Endothelial cell of umbilical vein (primary cell): ENCODE measurements around the gene HOMER1. TPM values are rescaled to one million over a fixed set of nuclear protein-coding genes. Genes with fewer than 3 reads are reported as not detected.

Experiments
- BruUV-seq: library from RNA; stranded (reverse); fragments of 400-500 nt; replicated peaks from 2 replicates; lab custom pipeline; 2021; lab: Mats Ljungman, UMichigan
- CTCF ChIA-PET: fragments of 300-600, 350-600 bp; sonication (Branson Sonifier 250); formaldehyde crosslinking; loops from one replicate; lab custom pipeline; 2021; ENCODE audit warnings: antibody characterized with exemption, inconsistent platforms; lab: Charles Lee
- POLR2A ChIA-PET: fragments of 300-600, 350-600 bp; sonication (Branson Sonifier 250); formaldehyde crosslinking; loops from one replicate; lab custom pipeline; 2021; ENCODE audit warnings: antibody characterized with exemption, inconsistent platforms; lab: Charles Lee
- DNase-seq: peaks from one replicate; pipeline ENCODE4 v3.0.0-alpha.2; 2011; ENCODE audit warnings: low read depth, low spot score
- FAIRE-seq: peaks from 2 replicates; lab custom pipeline; 2011; peaks lifted over from hg19 to GRCh38; lab: Jason Lieb, UNC
- H2AFZ ChIP-seq: 2 replicates; pipeline ENCODE4 v1.6.0; 2012; ENCODE audit warnings: low read depth, low read length, control low read depth, inconsistent platforms
- H3K27ac ChIP-seq: 2 replicates; pipeline ENCODE4 v1.5.1; 2011; ENCODE audit warnings: low read depth, mild to moderate bottlenecking, control low read depth, low read length, moderate library complexity; ENCODE audit not compliant: insufficient read depth
- H3K27me3 ChIP-seq, 2 experiments: 2 replicates each; pipeline versions ENCODE4 v1.6.0 to v1.6.1; 2011; ENCODE audit warnings: low read length in 2 of 2, mixed read lengths in 1 of 2; ENCODE audit not compliant: control insufficient read depth in 2 of 2, insufficient read depth in 2 of 2
- H3K36me3 ChIP-seq, 2 experiments: 2 replicates in 1 of 2; 3 replicates in 1 of 2; pipeline ENCODE4 v1.5.1; 2011; ENCODE audit warnings: low read length in 2 of 2, mild to moderate bottlenecking in 1 of 2, moderate library complexity in 1 of 2; ENCODE audit not compliant: control insufficient read depth in 2 of 2, insufficient read depth in 2 of 2; ENCODE audit errors: extremely low read depth in 1 of 2
- H3K4me1 ChIP-seq: 3 replicates; pipeline ENCODE4 v1.5.1; 2011; ENCODE audit warnings: mild to moderate bottlenecking, low read length; ENCODE audit not compliant: control insufficient read depth, insufficient read depth; ENCODE audit errors: extremely low read depth
- H3K4me2 ChIP-seq: 2 replicates; pipeline ENCODE4 v1.6.1; 2011; ENCODE audit warnings: low read length, control low read depth, mixed read lengths; ENCODE audit not compliant: insufficient read depth
- H3K4me3 ChIP-seq, 3 experiments: fragments of 200-600 bp in 1 of 3; sonication (generic), shearing (Covaris generic) in 1 of 3; replicated peaks in 1 of 3; 2 replicates each; pipeline ENCODE4 v1.5.1; 2011 to 2016; ENCODE audit warnings: control low read depth in 3 of 3, low read length in 3 of 3, mild to moderate bottlenecking in 2 of 3, inconsistent platforms in 1 of 3, low read depth in 1 of 3, moderate library complexity in 1 of 3; ENCODE audit not compliant: insufficient read depth in 1 of 3
- H3K79me2 ChIP-seq: 2 replicates; pipeline ENCODE4 v1.6.0; 2012; ENCODE audit warnings: low read length, inconsistent platforms; ENCODE audit not compliant: control insufficient read depth, insufficient read depth
- H3K9ac ChIP-seq: replicated peaks from 2 replicates; pipeline ENCODE3; 2011; ENCODE audit warnings: low read length, control low read depth; ENCODE audit not compliant: insufficient read depth; ENCODE audit errors: extremely low read depth
- H3K9me1 ChIP-seq: replicated peaks from 3 replicates; pipeline ENCODE4 v1.6.0; 2011; ENCODE audit warnings: mild to moderate bottlenecking, low read length; ENCODE audit not compliant: control insufficient read depth, insufficient read depth; ENCODE audit errors: extremely low read depth
- H3K9me3 ChIP-seq: replicated peaks from 2 replicates; pipeline ENCODE4 v1.5.1; 2012; ENCODE audit warnings: low read length, inconsistent platforms; ENCODE audit not compliant: control insufficient read depth, insufficient read depth
- H4K20me1 ChIP-seq: replicated peaks from 2 replicates; pipeline ENCODE3; 2011; ENCODE audit warnings: mild to moderate bottlenecking, low read length; ENCODE audit not compliant: control insufficient read depth, insufficient read depth; ENCODE audit errors: extremely low read depth
- JUN ChIP-seq: IDR thresholded peaks from 2 replicates; pipeline ENCODE4 v1.6.1; 2011; ENCODE audit warnings: borderline replicate concordance, low read depth; ENCODE audit not compliant: insufficient read length, insufficient read depth
- MAX ChIP-seq: IDR thresholded peaks from 2 replicates; pipeline ENCODE4 v1.6.1; 2011; ENCODE audit not compliant: insufficient read depth, insufficient read length
- MYC ChIP-seq: IDR thresholded peaks from one replicate; pipeline ENCODE4 v1.6.1; 2011; ENCODE audit warnings: mild to moderate bottlenecking, low read depth, low read length
- POLR2AphosphoS5 ChIP-seq: IDR thresholded peaks from 2 replicates; pipeline ENCODE4 v1.6.1; 2012; ENCODE audit warnings: low read depth, mild to moderate bottlenecking, control low read depth, low read length, moderate library complexity; ENCODE audit not compliant: insufficient read depth
- dilution Hi-C: fragments of 300-500 bp; cut with MboI; formaldehyde crosslinking; loops from one replicate; pipeline ENCODE4 v1.15.0; 2019; ENCODE audit warnings: low sequenced_read_pairs; ENCODE audit not compliant: extremely low pct_ligation_motif_present
- intact Hi-C: fragments of 100-400 bp; cut with micrococcal nuclease; formaldehyde crosslinking; loops from one replicate; pipeline ENCODE4 v1.10.0; 2022
- polyA plus RNA-seq, 4 experiments: library from polyadenylated mRNA; depleted of rRNA in 3 of 4; stranded (reverse) in 3 of 4; unstranded in 1 of 4; fragments of >200 nt; gene quantifications; 2 replicates each; pipeline versions ENCODE4 v1.2.1 to v1.2.3, GENCODE V29; 2011 to 2012; ENCODE audit warnings: missing spikeins in 1 of 4
- total RNA-seq: library from RNA; stranded (reverse); gene quantifications from 2 replicates; pipeline ENCODE4 v1.2.3, GENCODE V29; 2021

Gene HOMER1
- total and polyA plus RNA-seq, 2 donors (not counting 3 experiments of a cell fraction or from before 2014, with no cell fraction given), result 0.57 to 3.9 TPM

GRCh38 chr5:79544131-79544530 is 30.2 kb upstream of the HOMER1 start:
- no peaks in the 10 kb centered on the region for H3K9me1 ChIP-seq
- FAIRE-seq (no peak), DNase-seq (no peak)
- CTCF ChIA-PET, result no interaction called here
- dilution Hi-C loops, result no loop called here
- no peaks in the 10 kb centered on the region for H3K27me3 ChIP-seq
- TF ChIP-seq MYC (no peak), MAX (no peak), POLR2AphosphoS5 (no peak), JUN (no peak)
- POLR2A ChIA-PET, result no interaction called here
- H3K79me2 ChIP-seq, result no peaks in the 10 kb centered on the region
- intact Hi-C loops, result no loop called here
- no peaks in the 10 kb centered on the region for H3K4me1 ChIP-seq
- no peaks in the 10 kb centered on the region for H4K20me1 ChIP-seq
- H3K4me2 ChIP-seq, result no peak overlapping the region
- H3K9me3 ChIP-seq, result no peaks in the 10 kb centered on the region
- no peak overlapping the region for H3K27ac ChIP-seq
- H3K9ac ChIP-seq, result no peak overlapping the region
- no peak overlapping the region for H2AFZ ChIP-seq
- BruUV-seq, result no TSS peak
- no peaks in the 10 kb centered on the region for H3K36me3 ChIP-seq
- H3K4me3 ChIP-seq, result no peak overlapping the region

- ChIA-PET POLR2A (no interaction called here), CTCF (interaction anchor here (0.8 to 1.0 kb wide), 3 partner anchors 8 to 516 kb away, joined by 3 read pairs; no protein-coding TSS in a partner anchor)
- Histone ChIP-seq H2AFZ (no peak overlapping the region), H3K4me1 (no peaks in the 10 kb centered on the region), H3K27me3 (peaks cover 0 to 5% of the 10 kb centered on the region in 2 experiments), H4K20me1 (no peaks in the 10 kb centered on the region), H3K4me3 (no peak overlapping the region), H3K9me1 (no peaks in the 10 kb centered on the region), H3K9me3 (no peaks in the 10 kb centered on the region), H3K36me3 (no peaks in the 10 kb centered on the region), H3K9ac (no peak overlapping the region), H3K4me2 (no peak overlapping the region), H3K27ac (no peak overlapping the region), H3K79me2 (no peaks in the 10 kb centered on the region)
- no peak for DNase-seq
- no peak for TF ChIP-seq POLR2AphosphoS5
- TF ChIP-seq MYC, result no peak
- dilution Hi-C loops (no loop called here), intact Hi-C loops (no loop called here)
- no peak for FAIRE-seq
- BruUV-seq, result no TSS peak
These were observed 27.0 kb upstream of the HOMER1 start for GRCh38 chr5:79540939-79541338.
